B cell (primary cell): ENCODE data around the gene DACH1. TPM values are rescaled to one million over a fixed set of nuclear protein-coding genes. Genes with fewer than 3 reads are reported as not detected.

ENCODE experiments used
- ATAC-seq: fragments of 200-7000 bp; cut with Tn5 transposase; one replicate; pipeline ENCODE4 v1.10.0; 2021; ENCODE audit warnings: low read depth, mild to moderate bottlenecking, moderate number of reproducible peaks, moderate library complexity
- CTCF ChIA-PET: fragments of 350-600 bp; sonication (Branson Sonifier 250); formaldehyde crosslinking; loops from one replicate; lab custom pipeline; 2021; ENCODE audit warnings: antibody characterized with exemption, inconsistent platforms; lab: Charles Lee
- POLR2A ChIA-PET: fragments of 350-600 bp; sonication (Branson Sonifier 250); formaldehyde crosslinking; loops from one replicate; lab custom pipeline; 2021; ENCODE audit warnings: antibody characterized with exemption; lab: Charles Lee
- DNase-seq: peaks from one replicate; pipeline ENCODE4 v3.0.0; 2013
- H2AFZ ChIP-seq: 2 replicates; pipeline ENCODE4 v1.6.1; 2012; ENCODE audit warnings: mild to moderate bottlenecking, low read depth, low read length; ENCODE audit not compliant: insufficient read depth, poor library complexity, severe bottlenecking
- H3K27ac ChIP-seq, 2 donors: 1 replicate in 1 of 2; 2 replicates in 1 of 2; pipeline ENCODE4 v1.5.1; 2012 to 2013; ENCODE audit warnings: low read length in 2 of 2, mild to moderate bottlenecking in 2 of 2, moderate library complexity in 1 of 2
- H3K27me3 ChIP-seq, 4 experiments: fragments of 200-600 bp in 1 of 4; sonication (generic) in 1 of 4; replicated peaks in 1 of 4; 1 replicate in 2 of 4; 2 replicates in 2 of 4; pipeline versions ENCODE4 v1.6.1 to v1.7.0; 2013 to 2016; ENCODE audit warnings: low read length in 3 of 4, mild to moderate bottlenecking in 2 of 4, mixed read lengths in 1 of 4, moderate library complexity in 1 of 4; ENCODE audit not compliant: insufficient read depth in 4 of 4, control insufficient read depth in 3 of 4; ENCODE audit errors: control extremely low read depth in 1 of 4
- H3K36me3 ChIP-seq, 2 experiments: replicated peaks in 1 of 2; 1 replicate in 1 of 2; 2 replicates in 1 of 2; pipeline versions ENCODE4 v1.6.1 to v1.7.1; 2013; ENCODE audit warnings: low read length in 1 of 2; ENCODE audit not compliant: insufficient read depth in 2 of 2, control insufficient read depth in 1 of 2; ENCODE audit errors: control extremely low read depth in 1 of 2, extremely low read depth in 1 of 2
- H3K4me1 ChIP-seq, 2 donors: fragments of 200-600 bp in 1 of 2; sonication (generic) in 1 of 2; 1 replicate in 1 of 2; 2 replicates in 1 of 2; pipeline versions ENCODE4 v1.5.1 to v1.6.1; 2013 to 2017; ENCODE audit warnings: low read length in 2 of 2; ENCODE audit not compliant: control insufficient read depth in 2 of 2, insufficient read depth in 2 of 2
- H3K4me2 ChIP-seq: replicated peaks from 2 replicates; pipeline ENCODE3; 2012; ENCODE audit warnings: mild to moderate bottlenecking, low read depth, low read length; ENCODE audit not compliant: poor library complexity, severe bottlenecking
- H3K4me3 ChIP-seq, 5 experiments: fragments of 200-600 bp in 1 of 5; sonication (generic) in 1 of 5; 1 replicate in 3 of 5; 2 replicates in 2 of 5; pipeline versions ENCODE4 v1.5.1 to v1.7.0; 2011 to 2016; ENCODE audit warnings: low read length in 4 of 5, mild to moderate bottlenecking in 4 of 5, low read depth in 2 of 5, control low read depth in 1 of 5, moderate library complexity in 1 of 5; ENCODE audit not compliant: insufficient read depth in 1 of 5; ENCODE audit errors: control extremely low read depth in 1 of 5, extremely low read depth in 1 of 5
- H3K79me2 ChIP-seq: fragments of 200-600 bp; sonication (generic); one replicate; pipeline ENCODE4 v1.6.0; 2016; ENCODE audit warnings: low read length; ENCODE audit not compliant: control insufficient read depth, insufficient read depth
- H3K9ac ChIP-seq: fragments of 200-600 bp; sonication (generic); 2 replicates; pipeline ENCODE4 v1.6.1; 2017; ENCODE audit warnings: mild to moderate bottlenecking, low read length, moderate library complexity
- H3K9me3 ChIP-seq, 3 donors: one replicate each; pipeline versions ENCODE4 v1.6.1 to v1.7.1; 2013; ENCODE audit warnings: low read length in 2 of 3; ENCODE audit not compliant: control insufficient read depth in 2 of 3, insufficient read depth in 1 of 3; ENCODE audit errors: control extremely low read depth in 1 of 3
- H4K20me1 ChIP-seq: 2 replicates; pipeline ENCODE4 v1.6.0; 2012; ENCODE audit warnings: mild to moderate bottlenecking, low read length; ENCODE audit not compliant: insufficient read depth, control insufficient read depth, poor library complexity, severe bottlenecking
- H3K27ac Mint-ChIP-seq: one replicate; pipeline ENCODE4 v1.8.0; 2021; ENCODE audit warnings: mixed read lengths
- H3K27me3 Mint-ChIP-seq: one replicate; pipeline ENCODE4 v1.8.0; 2021; ENCODE audit warnings: mixed read lengths
- H3K4me1 Mint-ChIP-seq: one replicate; pipeline ENCODE4 v1.8.0; 2021; ENCODE audit warnings: mixed read lengths
- H3K4me3 Mint-ChIP-seq: one replicate; pipeline ENCODE4 v1.8.0; 2021; ENCODE audit warnings: mixed read lengths
- H3K9me3 Mint-ChIP-seq: one replicate; pipeline ENCODE4 v1.8.0; 2022; ENCODE audit warnings: mixed read lengths; ENCODE audit not compliant: insufficient read depth
- CTCF ChIP-seq: fragments of 200-600 bp; IDR thresholded peaks from one replicate; pipeline ENCODE4 v1.8.0; 2022; ENCODE audit warnings: antibody characterized with exemption, mild to moderate bottlenecking
- EZH2 ChIP-seq: IDR thresholded peaks from 2 replicates; pipeline ENCODE4 v1.6.1; 2012; ENCODE audit warnings: borderline replicate concordance, low read depth, mild to moderate bottlenecking, moderate library complexity, low read length; ENCODE audit not compliant: insufficient read depth, poor library complexity, severe bottlenecking
- WGBS: methylation state at CpG from one replicate; pipeline ENCODE4 v1.1.5; 2013; ENCODE audit warnings: missing lambda C conversion rate; ENCODE audit not compliant: insufficient coverage; 5-methylcytosine and 5-hydroxymethylcytosine counted together
- intact Hi-C: fragments of 100-400 bp; cut with micrococcal nuclease; formaldehyde crosslinking; loops from one replicate; pipeline ENCODE4 v1.10.0; 2022
- polyA plus RNA-seq: library from polyadenylated mRNA; depleted of rRNA; stranded (reverse); fragments of >200 nt; gene quantifications from 2 replicates; pipeline ENCODE4 v1.2.3, GENCODE V29; 2012
- total RNA-seq, 2 donors: library from RNA; stranded (reverse); fragments of 120-200 nt in 1 of 2; gene quantifications; 1 replicate in 1 of 2; 2 replicates in 1 of 2; pipeline versions ENCODE4 v1.2.3 to v1.2.4, GENCODE V29; 2013 to 2022

Gene DACH1
- total and polyA plus RNA-seq, 2 donors (not counting 1 experiment from before 2014, with no cell fraction given), result not detected

- Histone ChIP-seq H3K4me2 (no peak overlapping the region), H3K79me2 (no peaks in the 10 kb centered on the region), H3K27me3 (no peaks in the 10 kb centered on the region), H4K20me1 (no peaks in the 10 kb centered on the region), H2AFZ (no peak overlapping the region), H3K9ac (no peak overlapping the region), H3K36me3 (no peaks in the 10 kb centered on the region), H3K4me3 (no peak overlapping the region), H3K4me1 (no peaks in the 10 kb centered on the region), H3K9me3 (no peaks in the 10 kb centered on the region), H3K27ac (no peak overlapping the region)
- Mint-ChIP-seq H3K27me3 (no peaks in the 10 kb centered on the region), H3K9me3 (no peaks in the 10 kb centered on the region), H3K4me1 (no peaks in the 10 kb centered on the region), H3K27ac (no peak overlapping the region), H3K4me3 (no peak overlapping the region)
- DNase-seq (no peak), ATAC-seq (no peak)
- CTCF ChIA-PET, result no interaction called here
- POLR2A ChIA-PET, result no interaction called here
- no peak for TF ChIP-seq CTCF
- TF ChIP-seq EZH2, result no peak
- intact Hi-C loops, result no loop called here
- 100% methylated on average over 1 of the region's 3 CpGs for WGBS
Measured at GRCh38 chr13:71474936-71475335, 392.1 kb downstream of the DACH1 start.

GRCh38 chr13:71469626-71470025 lies 397.4 kb downstream of the DACH1 start:
- no peak for ATAC-seq
- no peak overlapping the region for H2AFZ ChIP-seq
- TF ChIP-seq EZH2, result no peak
- no peak for TF ChIP-seq CTCF
- POLR2A ChIA-PET, result no interaction called here
- no peaks in the 10 kb centered on the region for H4K20me1 ChIP-seq
- H3K4me3 ChIP-seq, result no peak overlapping the region
- intact Hi-C loops, result no loop called here
- Mint-ChIP-seq H3K4me1 (no peaks in the 10 kb centered on the region), H3K27me3 (no peaks in the 10 kb centered on the region), H3K27ac (no peak overlapping the region), H3K4me3 (no peak overlapping the region), H3K9me3 (no peaks in the 10 kb centered on the region)
- no peaks in the 10 kb centered on the region for H3K4me1 ChIP-seq
- H3K79me2 ChIP-seq, result no peaks in the 10 kb centered on the region
- no peaks in the 10 kb centered on the region for H3K9me3 ChIP-seq
- no peak for DNase-seq
- no peaks in the 10 kb centered on the region for H3K36me3 ChIP-seq
- CTCF ChIA-PET, result no interaction called here
- no peak overlapping the region for H3K27ac ChIP-seq
- no peak overlapping the region for H3K4me2 ChIP-seq
- H3K9ac ChIP-seq, result no peak overlapping the region
- no peaks in the 10 kb centered on the region for H3K27me3 ChIP-seq
- WGBS, result no CpG with 5 or more reads among the region's 1 CpG
